Endothelial cell of hepatic sinusoid (primary cell): ENCODE results near the gene STRN4.
"Not testable (repeated sequence)": the region's sequence is repeated elsewhere in the genome, so short reads cannot be mapped to it uniquely, and the experiment has no call there.

Source experiments
- in situ Hi-C: cut with HindIII; loops from 2 replicates; pipeline ENCODE4 v1.10.0; 2017; ENCODE audit warnings: low sequenced_read_pairs

Gene STRN4

DNA sequence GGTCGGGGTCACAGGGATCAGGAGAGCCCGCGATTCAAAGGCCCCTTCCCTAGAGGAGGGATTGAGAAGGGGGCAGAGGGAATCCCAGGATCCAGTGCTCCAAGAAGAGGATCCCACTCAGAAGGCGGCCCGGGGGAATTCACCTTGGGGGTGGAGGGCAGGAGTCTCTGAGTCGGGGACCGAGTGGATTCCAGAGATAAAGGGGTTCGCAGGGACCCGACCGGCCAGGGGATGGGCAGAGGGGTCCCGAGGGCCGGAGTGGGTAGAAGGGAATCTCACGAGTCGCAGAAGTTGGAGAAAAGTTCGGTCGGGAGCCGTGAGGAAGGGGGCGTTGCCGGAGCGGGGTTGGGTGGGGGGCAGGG lies 29.6 kb downstream of the STRN4 start:
- in situ Hi-C loops: no loop called here

- in situ Hi-C loops: no loop called here
These were observed 30.1 kb downstream of the STRN4 start for GRCh38 chr19:46715975-46716671.

- in situ Hi-C loops: no loop called here
These were observed 30.7 kb downstream of the STRN4 start for GRCh38 chr19:46715620-46715974.

DNA sequence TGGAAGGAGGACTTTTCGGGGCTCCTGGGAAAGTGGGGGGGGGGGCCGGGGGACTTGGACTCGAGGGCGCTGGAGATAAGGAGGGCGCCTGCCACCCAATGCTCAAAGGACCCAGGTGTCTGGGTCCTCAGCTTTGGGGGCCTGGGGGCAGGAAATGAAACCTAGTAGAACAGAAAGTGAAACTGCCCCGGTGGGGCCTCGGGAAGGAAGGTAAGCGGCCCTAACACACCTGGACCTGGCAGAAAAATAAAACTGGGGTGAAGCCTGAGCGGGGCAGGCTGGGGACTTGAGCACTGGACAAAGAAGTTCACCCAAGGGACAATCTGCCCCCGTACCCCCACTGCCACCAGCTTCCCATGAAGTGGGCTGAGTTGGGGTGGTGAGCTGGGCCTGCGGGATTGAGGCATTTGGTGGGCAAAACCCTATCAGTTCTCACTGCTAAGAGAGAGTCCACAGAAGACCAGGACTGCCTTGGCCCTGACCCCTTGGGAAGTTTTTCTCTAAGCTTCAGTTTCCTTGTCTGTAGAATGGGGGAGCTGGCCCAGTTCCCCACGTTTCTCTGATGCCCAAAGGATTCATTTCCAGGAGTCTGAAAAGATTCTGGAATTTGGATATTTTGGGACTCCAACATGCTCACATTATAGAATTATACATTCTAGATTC lies 31.7 kb downstream of the STRN4 start:
- in situ Hi-C loops: no loop called here

GRCh38 chr19:46713781-46714443 lies 32.3 kb downstream of the STRN4 start:
- in situ Hi-C loops: no loop called here

DNA sequence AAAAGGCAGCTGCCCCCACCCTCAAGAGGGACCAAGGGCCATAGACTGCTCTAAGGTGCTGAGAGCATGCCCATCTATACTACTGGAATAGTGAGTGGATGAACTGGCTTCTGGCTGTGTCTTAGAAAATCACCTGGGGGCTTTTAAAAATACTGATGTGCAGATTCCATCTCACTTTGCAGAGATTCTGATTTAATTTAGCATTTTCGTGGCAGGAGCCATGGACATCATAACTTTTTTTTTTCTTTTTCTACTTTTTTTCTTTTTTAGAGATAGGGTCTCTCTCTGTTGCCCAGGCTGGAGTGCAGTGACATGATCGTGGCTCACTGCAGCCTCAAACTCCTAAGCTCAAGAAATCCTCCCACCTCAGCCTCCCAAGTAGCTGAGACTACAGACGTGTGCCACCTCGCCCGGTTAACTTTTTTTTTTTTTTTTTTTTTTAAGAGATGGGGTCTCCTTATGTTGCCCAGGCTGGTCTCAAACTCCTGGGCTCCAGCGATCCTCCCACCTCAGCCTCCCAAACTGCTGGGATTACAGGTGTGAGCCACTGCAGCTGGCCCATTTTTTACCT lies 33.4 kb downstream of the STRN4 start:
- in situ Hi-C loops: not testable (repeated sequence)

DNA sequence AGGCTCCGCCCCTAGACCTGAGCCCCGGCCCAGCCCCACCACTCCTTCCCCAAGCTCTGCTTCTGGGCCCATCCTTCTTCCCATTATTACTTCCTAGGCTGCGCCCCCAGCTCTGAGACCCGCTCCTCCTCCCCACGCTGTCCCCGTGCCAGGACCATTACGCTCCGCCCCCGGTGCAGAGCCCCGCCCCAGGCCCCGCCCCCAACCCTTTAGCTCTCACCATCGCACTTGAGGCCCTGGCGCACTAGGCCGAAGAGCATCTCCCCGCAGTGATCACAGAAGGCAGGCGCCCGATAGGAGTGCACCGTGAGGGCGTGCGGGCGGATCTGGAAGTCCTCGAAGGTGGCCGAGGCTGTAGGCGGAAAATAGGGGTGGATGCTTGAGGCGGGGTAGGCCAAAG lies 35.6 kb downstream of the STRN4 start:
- in situ Hi-C loops: no loop called here

DNA sequence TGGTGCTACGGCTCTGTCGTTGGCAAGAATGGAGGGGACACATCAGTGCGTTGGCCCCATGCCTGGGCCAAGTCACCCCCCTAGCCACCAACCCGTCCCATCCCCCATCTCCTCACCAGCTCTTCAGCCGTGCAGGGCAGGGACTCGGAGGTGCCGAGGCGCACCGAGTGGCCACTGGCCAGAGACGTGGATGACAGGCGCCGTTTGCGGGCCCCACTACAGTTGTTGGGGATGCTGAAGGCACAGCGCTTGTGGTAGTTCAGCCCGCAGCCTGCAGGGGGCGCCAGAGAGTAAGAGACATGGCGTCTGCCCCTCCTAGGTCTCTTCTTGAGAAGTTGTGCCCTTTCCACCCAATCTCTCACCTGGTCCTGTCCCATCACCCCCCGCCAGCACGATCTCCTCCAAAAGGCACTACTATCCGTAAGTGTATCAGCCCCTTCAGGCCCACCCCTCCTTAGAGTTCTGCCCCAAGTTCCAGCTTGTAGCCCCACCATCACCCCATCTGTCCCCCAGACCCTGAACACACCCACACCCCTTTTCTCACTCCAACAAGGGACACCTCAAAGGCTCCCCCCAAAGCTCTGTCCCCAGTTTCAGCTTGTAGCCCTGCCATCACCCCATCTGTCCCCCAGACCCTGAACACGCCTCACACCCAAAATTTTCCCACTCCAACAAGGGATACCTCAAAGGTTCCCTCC lies 41.7 kb downstream of the STRN4 start:
- in situ Hi-C loops: no loop called here

DNA sequence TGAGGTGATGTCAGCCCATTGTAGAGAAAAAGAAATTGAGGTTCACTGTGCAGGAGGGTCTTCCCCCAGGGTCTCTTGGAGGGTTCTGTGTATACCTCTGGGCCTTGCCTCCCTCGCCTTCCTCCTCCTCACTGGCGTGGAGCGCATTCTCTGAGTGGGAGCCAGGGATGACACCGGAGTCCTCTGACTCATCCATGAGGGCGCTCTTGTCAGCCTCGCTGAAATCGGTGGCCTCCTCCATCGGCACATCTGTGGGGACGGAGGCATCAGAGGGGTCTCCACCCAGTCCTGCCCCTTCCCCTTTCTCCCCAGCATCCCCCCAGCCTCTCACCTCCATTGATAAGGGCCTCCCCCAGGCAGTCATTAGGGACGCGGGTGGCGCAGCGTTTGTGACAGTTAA lies 45.5 kb downstream of the STRN4 start:
- in situ Hi-C loops: no loop called here

GRCh38 chr19:46698395-46699321 lies 47.6 kb downstream of the STRN4 start:
- in situ Hi-C loops: no loop called here

GRCh38 chr19:46697204-46697960 lies 48.9 kb downstream of the STRN4 start:
- in situ Hi-C loops: no loop called here

DNA sequence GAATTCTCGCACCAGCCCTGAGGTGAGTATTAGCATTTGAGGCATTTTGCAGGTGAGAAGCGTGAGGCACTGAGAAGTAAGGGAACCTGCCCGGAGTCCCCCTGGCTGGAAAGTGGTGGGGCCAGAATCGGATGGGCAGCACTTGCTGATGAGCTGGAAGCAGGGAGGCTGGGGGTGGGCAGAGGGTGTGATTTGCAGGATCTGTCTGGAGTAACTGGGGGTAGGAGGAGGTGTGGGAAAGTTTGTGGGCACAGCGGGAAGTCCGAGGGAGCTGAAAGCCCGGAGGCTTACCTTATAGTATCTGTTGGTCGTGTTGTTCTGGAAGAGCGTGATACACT lies 49.4 kb downstream of the STRN4 start:
- in situ Hi-C loops: no loop called here

GRCh38 chr19:46696052-46696451 lies 50.2 kb downstream of the STRN4 start:
- in situ Hi-C loops: no loop called here

DNA sequence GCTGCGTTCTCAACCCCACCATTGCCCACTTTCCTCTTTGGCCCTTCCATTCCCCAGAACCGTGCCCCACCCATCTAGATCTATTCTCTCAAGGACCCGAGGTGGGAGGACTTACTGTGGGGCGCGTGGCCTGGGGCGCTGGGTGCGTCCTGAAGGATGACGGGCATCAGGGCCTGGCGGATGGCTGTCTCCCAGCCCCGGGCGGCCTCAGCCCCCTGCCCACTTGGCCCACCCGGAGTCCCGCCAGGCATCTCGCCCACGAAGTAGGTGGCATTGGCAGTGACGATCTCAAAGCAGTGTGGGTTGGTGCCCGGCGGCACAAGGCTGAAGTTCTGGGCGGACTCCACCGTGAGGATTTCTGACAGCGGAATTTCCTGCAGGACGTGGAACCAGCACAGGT lies 52.5 kb downstream of the STRN4 start:
- in situ Hi-C loops: loop anchor here (5.0 kb wide), 3 partner anchors 36 to 89 kb away; partner anchors contain the start of genes FKRP and STRN4

DNA sequence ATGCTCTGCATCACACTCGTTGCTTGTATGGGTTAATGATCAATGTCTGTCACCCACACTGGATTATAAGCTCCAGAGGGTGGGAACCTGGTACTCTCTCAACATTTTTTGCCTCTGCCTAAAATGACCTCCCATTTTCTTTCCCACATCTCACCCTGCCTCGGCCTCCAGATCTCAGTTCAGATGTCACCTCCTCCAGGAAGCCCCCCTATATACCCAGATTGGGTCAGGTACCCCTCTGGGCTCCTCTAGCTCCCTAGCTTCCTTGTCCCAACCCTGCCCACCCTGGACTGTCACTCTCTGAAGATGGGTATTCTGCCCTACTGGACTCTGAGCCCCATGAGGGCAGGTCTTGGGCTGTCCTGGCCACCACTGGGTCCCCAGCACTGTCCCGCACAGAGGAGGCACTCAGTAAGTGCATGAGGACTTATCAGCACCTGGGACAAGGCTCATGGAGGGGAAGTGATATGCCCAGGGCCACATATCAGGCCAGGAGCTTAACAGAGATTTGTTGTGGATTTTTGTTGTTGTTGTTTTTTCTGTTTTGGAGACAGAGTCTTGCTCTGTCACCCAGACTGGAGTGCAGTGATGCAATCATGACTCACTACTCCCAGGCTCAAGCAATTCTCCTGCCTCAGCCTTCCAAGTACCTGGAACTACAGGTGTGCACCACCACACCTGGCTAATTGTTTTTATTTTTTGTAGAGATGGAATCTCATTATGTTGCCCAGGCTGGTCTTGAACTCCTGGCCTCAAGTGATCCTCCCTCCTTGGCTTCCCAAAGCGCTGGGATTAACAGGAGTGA lies 53.1 kb downstream of the STRN4 start:
- in situ Hi-C loops: loop anchor here (5.0 kb wide), 3 partner anchors 36 to 89 kb away; partner anchors contain the start of genes FKRP and STRN4

GRCh38 chr19:46691948-46692347 lies 54.3 kb downstream of the STRN4 start:
- in situ Hi-C loops: loop anchor here (5.0 kb wide), 3 partner anchors 35 to 90 kb away; partner anchors contain the start of genes FKRP and STRN4

GRCh38 chr19:46691104-46691503 lies 55.1 kb downstream of the STRN4 start:
- in situ Hi-C loops: loop anchor here (5.0 kb wide), 3 partner anchors 34 to 91 kb away; partner anchors contain the start of genes FKRP and STRN4

DNA sequence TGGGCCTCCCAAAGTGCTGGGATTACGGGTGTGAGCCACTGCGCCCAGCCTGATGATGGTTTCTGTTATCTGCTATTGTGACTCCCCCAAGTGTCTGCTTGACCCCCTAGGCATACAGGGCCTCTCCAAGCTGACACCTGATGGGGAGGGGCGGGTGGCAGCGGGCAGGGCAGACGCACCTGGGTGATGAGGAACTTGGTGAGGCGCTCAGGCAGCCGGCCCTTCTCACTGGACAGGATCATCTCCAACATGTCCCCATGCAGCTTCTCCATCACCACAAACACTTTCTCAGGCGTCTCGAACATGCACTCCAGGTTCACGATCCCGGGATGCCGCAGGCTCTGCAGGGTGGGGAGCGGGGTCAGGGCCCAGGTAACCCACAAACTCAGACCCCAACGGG lies 56.9 kb downstream of the STRN4 start:
- in situ Hi-C loops: no loop called here
